ENCODE results near the gene EXOC7. TPM values are rescaled to one million over a fixed set of nuclear protein-coding genes. Genes with fewer than 3 reads are reported as not detected.
A peak's percentile ranks its signal among the peaks of the same experiment; 100 is the strongest.
"Not testable (repeated sequence)": the region's sequence is repeated elsewhere in the genome, so short reads cannot be mapped to it uniquely, and the experiment has no call there.

Gene EXOC7
- total RNA-seq, 2 donors from 2014 or later = 88.0 to 95.0 TPM

DNA sequence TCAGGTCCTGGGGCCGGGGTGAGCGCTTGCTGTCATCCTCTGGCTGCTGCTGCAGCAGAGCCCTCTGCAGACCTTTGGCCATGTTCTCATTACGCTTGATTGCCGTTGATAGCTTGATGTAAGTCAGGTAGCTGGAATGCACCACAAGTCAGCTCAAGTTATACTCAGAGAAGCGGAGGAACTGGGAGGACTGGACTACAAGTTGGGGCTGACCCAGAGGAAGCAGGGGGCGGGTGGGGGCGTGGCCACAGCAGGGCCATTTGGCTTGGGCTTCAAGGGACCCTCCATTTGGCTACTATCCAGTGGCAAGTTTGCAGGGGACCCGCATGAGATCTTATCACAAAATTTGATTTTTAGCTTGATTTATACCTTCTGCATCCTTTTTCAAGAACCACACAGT, 57.5 kb downstream of the EXOC7 start:
- Histone ChIP-seq H3K9ac (ENCODE audit: low read depth in 2 of 2, low read length in 2 of 2) (no peak overlapping the region), H3K4me3 (no peak overlapping the region), H3K9me3 (no peaks in the 10 kb centered on the region), H3K27me3 (no peaks in the 10 kb centered on the region), H3K4me1 (no peaks in the 10 kb centered on the region), H3K36me3 (peaks cover 53% of the 10 kb centered on the region), H3K27ac (no peak overlapping the region)
- TF ChIP-seq, protein P1, sequence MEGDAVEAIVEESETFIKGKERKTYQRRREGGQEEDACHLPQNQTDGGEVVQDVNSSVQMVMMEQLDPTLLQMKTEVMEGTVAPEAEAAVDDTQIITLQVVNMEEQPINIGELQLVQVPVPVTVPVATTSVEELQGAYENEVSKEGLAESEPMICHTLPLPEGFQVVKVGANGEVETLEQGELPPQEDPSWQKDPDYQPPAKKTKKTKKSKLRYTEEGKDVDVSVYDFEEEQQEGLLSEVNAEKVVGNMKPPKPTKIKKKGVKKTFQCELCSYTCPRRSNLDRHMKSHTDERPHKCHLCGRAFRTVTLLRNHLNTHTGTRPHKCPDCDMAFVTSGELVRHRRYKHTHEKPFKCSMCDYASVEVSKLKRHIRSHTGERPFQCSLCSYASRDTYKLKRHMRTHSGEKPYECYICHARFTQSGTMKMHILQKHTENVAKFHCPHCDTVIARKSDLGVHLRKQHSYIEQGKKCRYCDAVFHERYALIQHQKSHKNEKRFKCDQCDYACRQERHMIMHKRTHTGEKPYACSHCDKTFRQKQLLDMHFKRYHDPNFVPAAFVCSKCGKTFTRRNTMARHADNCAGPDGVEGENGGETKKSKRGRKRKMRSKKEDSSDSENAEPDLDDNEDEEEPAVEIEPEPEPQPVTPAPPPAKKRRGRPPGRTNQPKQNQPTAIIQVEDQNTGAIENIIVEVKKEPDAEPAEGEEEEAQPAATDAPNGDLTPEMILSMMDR (IDR thresholded peaks at IDR 0.05) = no peak
- DNase-seq = no peak
- intact Hi-C loops (cut with DNase I) = no loop called here

GRCh38 chr17:76044475-76045007, 59.0 kb downstream of the EXOC7 start:
- H3K36me3 ChIP-seq = peaks cover 45% of the 10 kb centered on the region
- H3K4me3 ChIP-seq; H3K4me1 ChIP-seq; intact Hi-C loops (cut with DNase I); H3K27ac ChIP-seq; H3K27me3 ChIP-seq; DNase-seq; H3K9me3 ChIP-seq; H3K9ac ChIP-seq (ENCODE audit: low read depth in 2 of 2, low read length in 2 of 2): not testable (repeated sequence)

DNA sequence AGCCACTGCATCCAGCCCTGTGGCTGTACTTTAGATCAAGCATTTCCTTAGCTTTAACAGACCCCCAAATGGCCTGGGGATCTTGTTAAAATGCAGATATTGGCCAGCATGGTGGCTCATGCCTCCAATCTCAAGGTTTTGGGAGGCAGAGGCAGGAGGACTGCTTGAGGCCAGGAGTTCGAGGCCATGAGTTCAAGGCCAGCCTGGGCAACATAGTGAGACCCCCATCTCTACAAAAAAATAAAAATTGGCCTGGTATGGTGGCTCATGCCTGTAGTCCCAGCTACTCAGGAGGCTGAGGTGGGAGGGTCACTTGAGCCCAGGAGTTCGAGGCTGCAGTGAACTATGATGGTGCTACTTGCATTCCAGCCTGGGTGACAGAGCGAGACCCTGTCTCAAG, 60.7 kb downstream of the EXOC7 start:
- peaks cover 35% of the 10 kb centered on the region for H3K36me3 ChIP-seq
- H3K27me3 ChIP-seq; H3K9me3 ChIP-seq; H3K4me3 ChIP-seq; intact Hi-C loops (cut with DNase I); H3K27ac ChIP-seq; DNase-seq; H3K9ac ChIP-seq (ENCODE audit: low read depth in 2 of 2, low read length in 2 of 2); H3K4me1 ChIP-seq: not testable (repeated sequence)

DNA sequence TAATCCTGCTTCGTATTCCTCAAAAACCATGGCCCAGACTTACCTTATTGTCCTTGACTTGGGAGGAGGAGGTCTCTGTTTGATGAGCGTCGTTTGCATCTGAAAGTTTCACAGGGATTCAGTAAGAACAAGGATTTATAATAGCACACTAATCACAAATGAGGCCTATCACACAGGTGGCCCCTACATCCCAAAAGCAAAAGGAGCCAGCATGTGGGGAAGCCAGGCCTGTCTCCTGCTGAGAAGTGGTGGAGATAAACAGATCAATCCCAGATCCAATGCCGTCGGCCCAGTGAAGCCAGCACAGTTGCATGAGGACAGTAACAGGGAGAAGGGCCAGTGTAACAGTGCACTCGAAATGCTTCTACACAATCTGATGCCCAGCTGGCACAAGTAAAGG, 63.2 kb downstream of the EXOC7 start:
- no peak for DNase-seq
- no peaks in the 10 kb centered on the region for H3K9me3 ChIP-seq
- no peaks in the 10 kb centered on the region for H3K27me3 ChIP-seq
- TF ChIP-seq, protein P1 (IDR thresholded peaks at IDR 0.05) = no peak
- H3K36me3 ChIP-seq = peaks cover 26% of the 10 kb centered on the region
- no peak overlapping the region for H3K9ac ChIP-seq (ENCODE audit: low read depth in 2 of 2, low read length in 2 of 2)
- no peak overlapping the region for H3K4me3 ChIP-seq
- no peak overlapping the region for H3K27ac ChIP-seq
- H3K4me1 ChIP-seq = no peaks in the 10 kb centered on the region
- intact Hi-C loops (cut with DNase I) = no loop called here

GRCh38 chr17:76039121-76039520, 64.5 kb downstream of the EXOC7 start:
- Histone ChIP-seq H3K9ac (ENCODE audit: low read depth in 2 of 2, low read length in 2 of 2) (no peak overlapping the region), H3K4me3 (no peak overlapping the region), H3K4me1 (no peaks in the 10 kb centered on the region), H3K36me3 (peaks cover 15% of the 10 kb centered on the region), H3K27me3 (no peaks in the 10 kb centered on the region), H3K27ac (no peak overlapping the region), H3K9me3 (no peaks in the 10 kb centered on the region)
- no peak for DNase-seq
- intact Hi-C loops (cut with DNase I) = no loop called here
- TF ChIP-seq, protein P1 (IDR thresholded peaks at IDR 0.05) = no peak

DNA sequence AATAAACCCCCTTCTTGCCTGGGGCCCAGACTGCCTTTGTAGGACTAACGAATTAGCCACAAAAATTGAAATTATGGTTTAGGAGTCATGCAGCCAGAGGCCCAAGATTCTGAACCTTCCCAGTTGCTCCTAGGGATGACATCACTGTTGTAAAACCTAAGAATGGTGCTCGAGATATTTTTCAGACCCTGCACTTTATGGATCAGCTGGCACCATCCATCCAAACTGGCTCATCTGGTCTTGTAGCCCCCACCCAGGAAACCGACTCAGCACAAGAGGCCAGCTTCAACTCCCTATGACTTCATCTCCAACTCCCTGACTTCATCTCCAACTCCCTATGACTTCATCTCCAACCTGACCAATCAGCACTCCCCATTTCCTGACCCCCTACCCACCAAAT, 65.5 kb downstream of the EXOC7 start:
- Histone ChIP-seq H3K9ac (ENCODE audit: low read depth in 2 of 2, low read length in 2 of 2) (no peak overlapping the region), H3K4me1 (no peaks in the 10 kb centered on the region), H3K27me3 (no peaks in the 10 kb centered on the region), H3K27ac (peak overlapping the region; percentile 25), H3K36me3 (peaks cover 9% of the 10 kb centered on the region), H3K4me3 (no peak overlapping the region), H3K9me3 (no peaks in the 10 kb centered on the region)
- intact Hi-C loops (cut with DNase I) = no loop called here
- no peak for DNase-seq
- TF ChIP-seq, protein P1 (IDR thresholded peaks at IDR 0.05) = no peak
